NCI-H69 (cell line): ENCODE results near the gene ZNF646.

Experiments used
- DNase-seq: peaks from one replicate; lab custom pipeline; 2025; lab: John Stamatoyannopoulos, UW

The ZNF646 gene

GRCh38 chr16:31108035-31108793 lies 34.0 kb downstream of the ZNF646 start, which contains the start of gene BCKDK:
TSS of gene BCKDK (plus strand) at chr16:31108386. CDS start at chr16:31109224, 838 bp downstream.
- peak; percentile 86 for DNase-seq

GRCh38 chr16:31108794-31109558 lies 34.8 kb downstream of the ZNF646 start:
- DNase-seq: no peak

GRCh38 chr16:31109622-31110021 lies 35.4 kb downstream of the ZNF646 start:
- no peak for DNase-seq

GRCh38 chr16:31110106-31111034 lies 36.1 kb downstream of the ZNF646 start:
- no peak for DNase-seq

- DNase-seq: no peak
Measured at GRCh38 chr16:31111881-31112466, 37.8 kb downstream of the ZNF646 start.

- no peak for DNase-seq
Measured at GRCh38 chr16:31112711-31113110, 38.5 kb downstream of the ZNF646 start.

- DNase-seq: no peak
Measured at GRCh38 chr16:31113121-31114120, 39.2 kb downstream of the ZNF646 start.

GRCh38 chr16:31114468-31114867 lies 40.2 kb downstream of the ZNF646 start:
- DNase-seq: no peak

- DNase-seq: peak; percentile 99
Measured at GRCh38 chr16:31117384-31118222, 43.4 kb downstream of the ZNF646 start, which contains the start of gene KAT8. TSS of gene KAT8 (plus strand) at chr16:31117664. CDS start at chr16:31117682, 18 bp downstream.

GRCh38 chr16:31118223-31119155 lies 44.3 kb downstream of the ZNF646 start:
- DNase-seq: no peak

GRCh38 chr16:31120129-31120528 lies 45.9 kb downstream of the ZNF646 start:
- no peak for DNase-seq

- no peak for DNase-seq
Measured at GRCh38 chr16:31125844-31126243, 51.6 kb downstream of the ZNF646 start.

GRCh38 chr16:31127182-31127581 lies 53.0 kb downstream of the ZNF646 start:
- DNase-seq: no peak

GRCh38 chr16:31128711-31129567 lies 54.7 kb downstream of the ZNF646 start:
- no peak for DNase-seq

- DNase-seq: no peak
Measured at GRCh38 chr16:31129568-31130335, 55.5 kb downstream of the ZNF646 start.

- DNase-seq: no peak
Measured at GRCh38 chr16:31130336-31130891, 56.2 kb downstream of the ZNF646 start.
